ENCODE data around the gene PLEKHN1. TPM values are rescaled to one million over a fixed set of nuclear protein-coding genes. Genes with fewer than 3 reads are reported as not detected.
"Not testable (repeated sequence)": the region's sequence is repeated elsewhere in the genome, so short reads cannot be mapped to it uniquely, and the experiment has no call there.

PLEKHN1 gene
- total and polyA plus RNA-seq, 4 experiments from 2014 or later: 0.50 to 2.9 (median 2.2) TPM; not detected in 1

- not testable (repeated sequence) for H3K36me3 ChIP-seq (ENCODE audit: insufficient read depth, low read length); H3K9me3 Mint-ChIP-seq; H3K9me3 ChIP-seq (ENCODE audit: control insufficient read depth in 1 of 2, low read length in 2 of 2); H3K27ac ChIP-seq (ENCODE audit: low read depth, low read length); H3K4me3 ChIP-seq (ENCODE audit: low read length in 2 of 2); H3K27me3 ChIP-seq (ENCODE audit: insufficient read depth, low read length); H3K27me3 Mint-ChIP-seq; H3K36me3 Mint-ChIP-seq
- H3K4me1 ChIP-seq (ENCODE audit: insufficient read depth, low read length): peaks cover 26% of the 10 kb centered on the region
- Mint-ChIP-seq H3K27ac (peak overlapping the region in 1 of 7 donors; percentile 79), H3K4me1 (peaks cover 10 to 34% (median 24%) of the 10 kb centered on the region in 4 donors), H3K4me3 (peak overlapping the region in 1 of 8 donors; percentile 39)
- intact Hi-C loops (cut with micrococcal nuclease): loop anchor here (5.0 kb wide), 1 partner anchor 44 kb away; no protein-coding TSS in a partner anchor
- ChIA-PET POLR2A (ENCODE audit: partially characterized antibody) (interaction anchor here (1.5 kb wide), 1 partner anchor 16 kb away, joined by 8 read pairs; no protein-coding TSS in a partner anchor), CTCF (ENCODE audit: partially characterized antibody) (interaction anchor here (0.6 to 3.9 kb wide), 5 partner anchors 11 to 45 kb away, joined by 3 to 15 read pairs (median 8); no protein-coding TSS in a partner anchor)
- peak in 1 of 5 donors; percentile 11 for DNase-seq
These were observed 52.0 kb downstream of the PLEKHN1 start for GRCh38 chr1:1018321-1018685.

- Histone ChIP-seq H3K4me3 (ENCODE audit: low read length in 2 of 2) (peak overlapping the region in 1 of 2 donors; percentile 43), H3K9me3 (ENCODE audit: control insufficient read depth in 1 of 2, low read length in 2 of 2) (no peaks in the 10 kb centered on the region), H3K27ac (ENCODE audit: low read depth, low read length) (no peak overlapping the region), H3K27me3 (ENCODE audit: insufficient read depth, low read length) (no peaks in the 10 kb centered on the region), H3K36me3 (ENCODE audit: insufficient read depth, low read length) (no peaks in the 10 kb centered on the region), H3K4me1 (ENCODE audit: insufficient read depth, low read length) (peaks cover 19% of the 10 kb centered on the region)
- H3K36me3 Mint-ChIP-seq: no peaks in the 10 kb centered on the region
- peak overlapping the region in 3 of 7 donors; percentile 7 to 75 (median 29) for H3K27ac Mint-ChIP-seq
- peak; percentile 67 to 81 (median 74) for DNase-seq
- H3K4me1 Mint-ChIP-seq: peaks cover 4 to 24% (median 14%) of the 10 kb centered on the region in 4 donors
- peak overlapping the region; percentile 29 to 67 (median 52) for H3K4me3 Mint-ChIP-seq
- no peaks in the 10 kb centered on the region for H3K9me3 Mint-ChIP-seq
- ChIA-PET CTCF (ENCODE audit: partially characterized antibody) (interaction anchor here (0.6 to 3.9 kb wide), 4 partner anchors 12 to 44 kb away, joined by 3 to 15 read pairs (median 11); no protein-coding TSS in a partner anchor), POLR2A (ENCODE audit: partially characterized antibody) (interaction anchor here (0.7 to 1.5 kb wide), 4 partner anchors 18 to 46 kb away, joined by 3 to 8 read pairs (median 4); no protein-coding TSS in a partner anchor)
- intact Hi-C loops (cut with micrococcal nuclease): loop anchor here (5.0 kb wide), 1 partner anchor 43 kb away; no protein-coding TSS in a partner anchor
- peaks cover 2 to 4% of the 10 kb centered on the region in 2 donors for H3K27me3 Mint-ChIP-seq
These were observed 53.1 kb downstream of the PLEKHN1 start for GRCh38 chr1:1019122-1019999.

- Histone ChIP-seq H3K36me3 (ENCODE audit: insufficient read depth, low read length) (no peaks in the 10 kb centered on the region), H3K27me3 (ENCODE audit: insufficient read depth, low read length) (no peaks in the 10 kb centered on the region), H3K9me3 (ENCODE audit: control insufficient read depth in 1 of 2, low read length in 2 of 2) (no peaks in the 10 kb centered on the region), H3K27ac (ENCODE audit: low read depth, low read length) (no peak within 1 kb of the TSS), H3K4me1 (ENCODE audit: insufficient read depth, low read length) (peaks cover 13% of the 10 kb centered on the region), H3K4me3 (ENCODE audit: low read length in 2 of 2) (peak within 1 kb of the TSS in 1 of 2 donors; percentile 43)
- Mint-ChIP-seq H3K27ac (peak within 1 kb of the TSS in 3 of 7 donors; percentile 7 to 75 (median 29)), H3K36me3 (no peaks in the 10 kb centered on the region), H3K9me3 (no peaks in the 10 kb centered on the region), H3K4me3 (peak within 1 kb of the TSS; percentile 29 to 76 (median 58)), H3K4me1 (peaks cover 2 to 21% (median 8%) of the 10 kb centered on the region in 4 donors), H3K27me3 (peaks cover 2 to 4% of the 10 kb centered on the region in 2 donors)
- POLR2A ChIA-PET (ENCODE audit: partially characterized antibody): interaction anchor here (1.3 kb wide), 1 partner anchor 18 kb away, joined by 4 read pairs; no protein-coding TSS in a partner anchor
- intact Hi-C loops (cut with micrococcal nuclease): loop anchor here (5.0 kb wide), 1 partner anchor 42 kb away; no protein-coding TSS in a partner anchor
- DNase-seq: peak in 3 of 5 donors; percentile 36 to 53 (median 38)
- CTCF ChIA-PET (ENCODE audit: partially characterized antibody): interaction anchor here (3.0 kb wide), 1 partner anchor 43 kb away, joined by 15 read pairs; no protein-coding TSS in a partner anchor
These were observed 53.7 kb downstream of the PLEKHN1 start, which contains the start of gene AGRN for GRCh38 chr1:1020000-1020404. AGRN (plus strand) TSS chr1:1020120; CDS start chr1:1020173, 53 bp downstream.

GRCh38 chr1:1020415-1021009 is 54.2 kb downstream of the PLEKHN1 start:
- no peak overlapping the region for H3K4me3 ChIP-seq (ENCODE audit: low read length in 2 of 2)
- intact Hi-C loops (cut with micrococcal nuclease): no loop called here
- DNase-seq: peak in 2 of 5 donors; percentile 38 to 57

GRCh38 chr1:1021010-1021919 is 55.0 kb downstream of the PLEKHN1 start:
- Histone ChIP-seq H3K4me1 (ENCODE audit: insufficient read depth, low read length) (peaks cover 10% of the 10 kb centered on the region), H3K4me3 (ENCODE audit: low read length in 2 of 2) (no peak overlapping the region), H3K36me3 (ENCODE audit: insufficient read depth, low read length) (no peaks in the 10 kb centered on the region), H3K9me3 (ENCODE audit: control insufficient read depth in 1 of 2, low read length in 2 of 2) (no peaks in the 10 kb centered on the region), H3K27me3 (ENCODE audit: insufficient read depth, low read length) (no peaks in the 10 kb centered on the region), H3K27ac (ENCODE audit: low read depth, low read length) (no peak overlapping the region)
- peak in 1 of 5 donors; percentile 41 for DNase-seq
- peaks cover 2 to 21% (median 8%) of the 10 kb centered on the region in 4 donors for H3K4me1 Mint-ChIP-seq
- peak overlapping the region in 4 of 8 donors; percentile 26 to 61 (median 43) for H3K4me3 Mint-ChIP-seq
- CTCF ChIA-PET (ENCODE audit: partially characterized antibody): no interaction called here
- intact Hi-C loops (cut with micrococcal nuclease): no loop called here
- H3K36me3 Mint-ChIP-seq: no peaks in the 10 kb centered on the region
- POLR2A ChIA-PET (ENCODE audit: partially characterized antibody): interaction anchor here (1.2 kb wide), 1 partner anchor 8 kb away, joined by 3 read pairs; the partner anchor contains the start of gene ISG15
- H3K27ac Mint-ChIP-seq: peak overlapping the region in 1 of 7 donors; percentile 38
- peaks cover 2 to 6% of the 10 kb centered on the region in 2 donors for H3K27me3 Mint-ChIP-seq
- peaks cover 0 to 3% (median 0%) of the 10 kb centered on the region in 8 donors for H3K9me3 Mint-ChIP-seq

More at GRCh38 chr1:1020415-1021009, 54.2 kb downstream of the PLEKHN1 start:
- Histone ChIP-seq H3K36me3 (ENCODE audit: insufficient read depth, low read length) (no peaks in the 10 kb centered on the region), H3K27ac (ENCODE audit: low read depth, low read length) (no peak overlapping the region), H3K9me3 (ENCODE audit: control insufficient read depth in 1 of 2, low read length in 2 of 2) (no peaks in the 10 kb centered on the region), H3K27me3 (ENCODE audit: insufficient read depth, low read length) (no peaks in the 10 kb centered on the region), H3K4me1 (ENCODE audit: insufficient read depth, low read length) (peaks cover 10% of the 10 kb centered on the region)
- no peaks in the 10 kb centered on the region for H3K9me3 Mint-ChIP-seq
- peaks cover 2 to 21% (median 8%) of the 10 kb centered on the region in 4 donors for H3K4me1 Mint-ChIP-seq
- H3K27me3 Mint-ChIP-seq: peaks cover 2 to 4% of the 10 kb centered on the region in 2 donors
- no peak overlapping the region for H3K27ac Mint-ChIP-seq
- CTCF ChIA-PET (ENCODE audit: partially characterized antibody): no interaction called here
- POLR2A ChIA-PET (ENCODE audit: partially characterized antibody): no interaction called here
- peak overlapping the region in 1 of 8 donors; percentile 41 for H3K4me3 Mint-ChIP-seq
- no peaks in the 10 kb centered on the region for H3K36me3 Mint-ChIP-seq

- no peaks in the 10 kb centered on the region for H3K36me3 Mint-ChIP-seq
- intact Hi-C loops (cut with micrococcal nuclease): no loop called here
- peak overlapping the region in 2 of 8 donors; percentile 25 to 36 for H3K4me3 Mint-ChIP-seq
- ChIA-PET POLR2A (ENCODE audit: partially characterized antibody) (interaction anchor here (1.2 kb wide), 1 partner anchor 8 kb away, joined by 3 read pairs; the partner anchor contains the start of gene ISG15), CTCF (ENCODE audit: partially characterized antibody) (no interaction called here)
- peaks cover 2 to 21% (median 8%) of the 10 kb centered on the region in 4 donors for H3K4me1 Mint-ChIP-seq
- H3K27ac Mint-ChIP-seq: peak overlapping the region in 1 of 7 donors; percentile 38
- Histone ChIP-seq H3K36me3 (ENCODE audit: insufficient read depth, low read length) (no peaks in the 10 kb centered on the region), H3K4me1 (ENCODE audit: insufficient read depth, low read length) (peaks cover 10% of the 10 kb centered on the region), H3K27ac (ENCODE audit: low read depth, low read length) (no peak overlapping the region), H3K4me3 (ENCODE audit: low read length in 2 of 2) (no peak overlapping the region), H3K9me3 (ENCODE audit: control insufficient read depth in 1 of 2, low read length in 2 of 2) (no peaks in the 10 kb centered on the region), H3K27me3 (ENCODE audit: insufficient read depth, low read length) (no peaks in the 10 kb centered on the region)
- peak in 1 of 5 donors; percentile 33 for DNase-seq
- peaks cover 0 to 3% (median 0%) of the 10 kb centered on the region in 8 donors for H3K9me3 Mint-ChIP-seq
- H3K27me3 Mint-ChIP-seq: peaks cover 2 to 6% of the 10 kb centered on the region in 2 donors
These were observed 55.6 kb downstream of the PLEKHN1 start for GRCh38 chr1:1021920-1022259.

Measured in CD4-positive, alpha-beta memory T cell (primary cell).